HG03045 (cell line): ENCODE measurements around the gene ZSWIM8.
"Not testable (repeated sequence)": the region's sequence is repeated elsewhere in the genome, so short reads cannot be mapped to it uniquely, and the experiment has no call there.

Experiments
- ATAC-seq: cut with Tn5 transposase; IDR thresholded peaks from one replicate; pipeline ENCODE4 v1.9.1; 2021; ENCODE audit warnings: mild to moderate bottlenecking, moderate library complexity; ENCODE audit not compliant: unreplicated experiment

ZSWIM8 gene

DNA sequence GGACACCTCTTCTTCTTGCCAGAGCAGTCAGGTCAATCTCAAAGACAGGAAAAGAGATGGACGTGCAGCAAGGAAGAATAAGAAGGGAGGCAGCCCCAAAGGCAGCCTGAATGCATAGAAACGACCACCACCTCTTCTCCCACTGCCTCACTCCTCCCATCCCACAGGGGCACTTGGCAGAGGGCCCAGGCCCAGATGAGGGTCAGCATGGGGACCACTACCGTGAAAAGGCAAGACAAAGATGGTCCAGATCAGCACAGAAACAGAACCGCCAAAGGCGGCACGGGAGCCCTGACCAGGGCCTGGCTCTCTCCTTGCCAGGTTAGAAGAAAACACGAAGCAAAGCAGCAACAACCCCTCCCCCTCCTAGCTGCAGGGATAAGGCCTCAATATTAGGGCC is 27.9 kb downstream of the ZSWIM8 start:
- ATAC-seq = no peak

DNA sequence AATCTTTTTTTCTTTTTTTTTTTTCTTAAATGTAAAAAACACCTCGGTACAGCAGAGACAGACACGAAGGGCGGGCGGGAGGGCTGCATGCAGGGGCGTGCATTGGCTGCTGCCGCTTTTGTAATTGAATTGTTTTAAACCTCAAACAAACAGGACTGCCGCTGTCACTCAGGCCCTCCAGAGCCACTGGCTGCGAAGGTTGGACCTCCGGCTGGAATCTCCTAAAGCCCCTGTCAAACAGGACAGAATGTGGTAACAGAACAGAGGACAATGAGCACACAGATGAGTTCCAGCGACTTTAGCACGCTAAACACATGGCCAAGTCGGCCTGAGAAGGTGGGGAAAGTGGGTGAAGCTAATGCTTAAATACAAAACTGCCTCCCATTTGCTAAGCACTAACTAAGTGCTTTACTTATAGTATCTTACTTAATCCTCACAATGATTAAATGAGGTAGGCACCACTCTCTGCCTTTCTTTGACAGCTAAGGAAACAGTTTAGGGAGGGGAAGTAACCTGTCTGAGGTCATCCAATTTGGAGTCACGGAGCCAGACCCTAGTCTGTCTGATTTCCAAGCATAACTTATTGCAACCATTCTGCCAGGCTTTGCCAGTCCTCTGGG is 29.0 kb downstream of the ZSWIM8 start:
- no peak for ATAC-seq

DNA sequence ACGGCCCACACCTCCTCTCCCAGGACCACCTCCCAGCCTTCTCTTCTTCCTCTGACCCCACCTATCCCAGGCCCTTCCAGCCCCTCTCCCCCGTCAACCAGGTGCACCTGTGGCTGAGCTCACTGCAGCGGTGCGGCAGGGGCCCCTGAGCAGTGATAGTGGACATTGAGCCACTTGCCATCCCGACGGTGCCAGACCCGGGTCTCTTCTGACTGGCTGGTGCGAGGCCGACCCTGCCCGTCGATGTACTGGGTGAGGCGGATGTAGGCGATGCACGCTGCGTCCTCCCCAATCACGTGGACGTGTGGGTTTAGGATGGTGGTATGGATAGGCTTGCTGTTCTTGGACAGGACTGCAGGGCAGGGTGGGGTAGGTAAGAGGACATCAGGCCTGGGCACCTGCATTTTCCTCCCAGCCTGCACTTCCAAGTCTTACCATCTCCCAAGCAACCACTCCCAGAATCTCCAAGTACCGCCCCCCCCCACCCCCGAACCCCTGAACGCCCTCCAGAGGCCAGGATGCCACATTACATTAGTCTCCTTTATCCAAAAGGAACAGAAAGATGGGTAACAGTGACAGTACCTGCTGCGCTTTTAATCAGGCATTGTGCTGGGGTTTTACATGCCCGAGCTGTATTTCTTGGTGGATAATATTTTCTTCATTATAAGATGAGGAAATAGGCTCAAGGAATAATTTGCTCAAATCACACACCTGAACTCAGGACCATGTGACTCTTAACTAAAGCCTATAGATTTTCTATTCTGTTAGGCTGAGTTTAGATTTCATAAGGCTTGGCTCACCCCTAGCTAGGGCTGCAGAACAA is 29.7 kb downstream of the ZSWIM8 start:
- ATAC-seq = no peak

DNA sequence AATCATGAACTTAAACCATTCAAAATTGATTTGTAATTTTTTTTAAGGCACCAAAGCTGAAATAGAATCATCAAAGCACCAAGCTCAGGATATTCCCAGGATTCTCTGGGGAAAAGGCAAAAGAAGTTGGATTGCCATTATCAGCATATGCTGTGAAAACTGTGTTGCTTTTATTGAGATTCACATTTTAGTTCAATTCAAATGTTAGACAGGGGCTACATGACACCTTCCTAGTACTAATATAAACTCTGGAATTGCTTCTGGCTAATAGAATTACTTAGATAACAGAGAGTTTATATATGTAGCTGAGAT is 30.3 kb downstream of the ZSWIM8 start:
- no peak for ATAC-seq

DNA sequence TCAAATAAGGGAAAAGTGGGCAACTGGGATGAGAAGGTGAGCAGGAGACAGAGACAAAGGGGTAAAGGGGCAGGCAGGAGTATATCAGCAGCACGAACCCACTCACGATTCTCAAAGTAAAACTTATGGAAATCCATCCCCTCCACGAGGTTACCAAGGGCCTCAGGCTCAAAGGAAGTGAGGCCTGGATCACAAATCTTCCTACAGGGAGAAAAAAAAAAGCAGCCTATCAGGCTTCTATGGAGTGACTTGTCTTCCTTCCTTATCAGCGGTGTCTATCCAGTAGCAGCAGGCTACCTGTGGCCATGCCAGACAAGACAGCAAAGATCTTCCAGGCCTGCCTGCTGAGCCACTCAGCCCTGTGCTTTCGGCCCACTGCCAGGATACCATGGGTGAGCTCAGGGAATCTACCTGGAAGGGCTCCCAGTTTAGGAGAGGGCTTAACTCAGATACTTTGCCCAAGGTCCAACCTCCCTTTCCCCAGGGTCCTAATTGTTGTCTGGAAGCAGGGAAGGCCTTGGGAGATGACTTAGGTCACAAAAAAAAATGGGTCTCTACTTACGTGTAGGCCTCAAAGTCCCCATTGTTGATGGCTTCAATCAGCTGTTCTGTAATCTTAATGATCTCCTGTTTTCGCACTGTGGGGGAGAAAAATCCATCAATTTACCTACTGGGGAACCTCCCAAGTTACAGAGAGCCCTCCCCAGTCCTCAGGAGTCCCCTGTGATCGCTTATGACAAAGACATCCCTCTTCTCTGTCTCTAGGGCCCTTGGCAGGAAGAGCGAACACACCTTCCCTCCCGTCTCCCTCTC is 31.7 kb downstream of the ZSWIM8 start:
- no peak for ATAC-seq

DNA sequence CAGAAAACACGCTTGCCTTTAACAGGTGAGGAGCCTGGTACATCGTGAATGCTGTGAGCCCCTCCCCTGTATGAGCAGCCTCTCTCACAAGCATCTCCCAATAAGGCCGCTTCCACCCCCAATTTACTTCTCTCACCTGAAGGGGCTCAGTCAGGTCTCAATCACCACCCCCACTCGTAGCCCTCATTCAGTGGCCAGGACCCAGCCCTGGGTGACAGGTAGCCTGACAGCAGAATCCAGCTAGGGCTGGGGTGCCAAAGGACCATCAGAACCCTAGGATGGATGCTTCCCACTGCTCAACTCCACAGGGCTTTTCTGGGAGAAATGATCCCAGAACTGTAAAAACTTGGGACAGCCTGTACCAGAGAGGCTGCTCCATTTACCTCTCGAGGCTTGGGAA is 32.4 kb downstream of the ZSWIM8 start:
- ATAC-seq = no peak

DNA sequence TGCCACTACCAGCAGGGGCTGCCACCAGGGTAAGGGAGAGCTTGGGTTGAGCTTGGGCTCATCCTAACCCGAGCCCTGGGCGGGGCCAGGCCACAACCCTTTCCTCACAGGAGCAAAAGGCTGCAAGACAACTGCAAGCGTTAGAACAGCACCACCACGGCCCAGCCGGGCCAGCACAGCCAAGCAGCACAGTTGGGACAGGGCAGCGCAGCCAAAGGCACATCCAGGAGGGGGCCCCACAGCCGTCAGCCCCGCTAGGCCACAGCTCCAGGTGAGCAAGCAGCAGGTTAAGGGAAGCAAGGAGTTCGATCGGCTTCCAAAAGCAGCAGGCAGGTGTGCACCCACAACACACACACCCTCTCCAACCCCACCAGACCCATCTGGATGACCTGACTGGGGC is 33.0 kb downstream of the ZSWIM8 start:
- no peak for ATAC-seq

DNA sequence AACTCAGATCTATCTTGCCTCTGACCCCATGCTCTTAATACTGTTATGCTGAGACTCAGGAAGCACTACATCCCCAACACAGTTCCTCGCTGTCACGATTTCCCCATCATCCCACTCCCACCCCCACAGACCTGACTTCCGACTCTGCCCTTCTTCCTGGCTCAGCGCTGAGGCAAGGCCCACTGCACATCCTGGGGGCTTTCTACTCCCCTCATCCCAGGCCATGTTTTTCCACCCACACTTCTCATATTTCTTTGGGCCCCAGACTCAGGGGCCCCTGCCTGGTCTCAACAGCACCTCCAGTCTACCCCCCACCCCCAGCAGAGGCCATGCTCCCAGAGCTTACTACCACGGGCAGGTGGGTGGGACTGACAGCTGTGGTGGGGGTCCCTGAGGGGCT is 33.7 kb downstream of the ZSWIM8 start:
- ATAC-seq = no peak

DNA sequence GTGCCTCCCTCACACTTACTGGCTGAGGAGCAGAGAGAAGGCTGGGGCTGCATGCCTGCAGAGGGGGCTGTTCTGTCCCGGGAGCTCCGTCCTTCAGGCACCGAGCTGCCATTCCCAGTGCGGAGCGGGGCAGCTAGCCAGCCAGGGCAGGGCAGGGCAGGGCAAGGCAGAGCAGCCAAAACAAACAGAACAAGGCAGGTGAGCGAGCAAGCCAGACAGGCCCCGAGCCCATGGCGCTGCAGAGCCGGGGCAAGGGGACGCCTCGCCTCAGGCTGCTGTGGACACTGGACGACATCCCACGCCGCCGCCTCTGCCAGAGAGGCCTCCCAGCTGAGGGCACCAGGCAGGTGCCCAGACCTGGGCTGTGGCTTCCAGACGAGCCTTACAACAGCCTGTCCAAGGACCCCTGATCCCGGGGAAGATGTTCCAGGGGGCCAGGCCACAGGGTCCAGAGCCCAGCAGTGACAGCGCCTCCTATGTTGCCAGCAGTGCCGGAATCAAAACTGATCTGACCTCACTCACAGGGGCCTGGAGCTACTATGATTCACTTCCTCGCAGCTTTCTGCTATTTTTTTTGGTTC is 34.2 kb downstream of the ZSWIM8 start:
- ATAC-seq = no peak

DNA sequence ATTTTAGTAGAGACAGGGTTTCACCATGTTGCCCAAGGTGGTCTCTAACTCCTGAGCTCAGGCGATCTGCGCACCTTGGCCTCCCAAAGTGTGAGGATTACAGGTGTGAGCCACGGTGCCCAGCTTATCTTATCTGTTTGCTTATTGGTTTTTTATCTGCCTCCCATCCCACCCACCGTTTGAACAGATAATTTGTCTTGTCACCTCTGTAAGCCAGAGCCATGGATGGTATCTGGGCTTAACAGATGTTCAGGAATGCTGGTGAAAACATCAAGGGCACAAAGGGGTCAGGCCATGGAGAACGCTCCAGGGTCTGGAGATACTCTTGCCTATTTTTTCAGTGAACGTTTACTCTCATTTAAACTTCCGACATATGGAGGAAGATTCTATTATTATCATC is 38.0 kb downstream of the ZSWIM8 start:
- no peak for ATAC-seq

DNA sequence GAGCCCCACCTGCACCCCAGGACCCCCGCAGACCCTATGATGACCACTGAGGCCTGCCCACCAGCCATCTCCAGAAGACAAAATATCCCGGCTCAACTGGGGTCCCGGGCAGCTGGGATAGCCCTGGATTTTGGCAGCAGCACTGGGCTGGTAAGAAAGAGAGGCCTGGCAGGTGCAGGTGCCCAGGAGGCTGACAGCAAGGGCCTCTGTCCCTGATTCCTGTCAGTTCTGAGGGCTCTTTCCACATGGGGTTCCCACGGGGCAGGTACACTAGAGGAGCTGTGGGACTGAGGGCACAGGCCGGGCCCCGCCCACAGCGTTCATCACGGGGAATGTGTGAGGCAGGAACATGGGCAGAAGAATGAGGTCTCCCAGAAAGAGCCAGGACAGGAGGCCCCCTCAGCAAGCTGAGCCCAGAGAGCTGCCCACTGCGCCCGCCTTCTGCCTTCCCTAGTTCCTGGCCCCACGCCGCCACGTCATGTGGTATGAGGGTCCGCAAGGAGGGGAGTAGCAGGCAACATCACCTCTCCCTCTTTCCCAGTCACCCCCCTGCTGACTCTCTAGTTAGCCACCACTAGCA is 38.8 kb downstream of the ZSWIM8 start:
- no peak for ATAC-seq

DNA sequence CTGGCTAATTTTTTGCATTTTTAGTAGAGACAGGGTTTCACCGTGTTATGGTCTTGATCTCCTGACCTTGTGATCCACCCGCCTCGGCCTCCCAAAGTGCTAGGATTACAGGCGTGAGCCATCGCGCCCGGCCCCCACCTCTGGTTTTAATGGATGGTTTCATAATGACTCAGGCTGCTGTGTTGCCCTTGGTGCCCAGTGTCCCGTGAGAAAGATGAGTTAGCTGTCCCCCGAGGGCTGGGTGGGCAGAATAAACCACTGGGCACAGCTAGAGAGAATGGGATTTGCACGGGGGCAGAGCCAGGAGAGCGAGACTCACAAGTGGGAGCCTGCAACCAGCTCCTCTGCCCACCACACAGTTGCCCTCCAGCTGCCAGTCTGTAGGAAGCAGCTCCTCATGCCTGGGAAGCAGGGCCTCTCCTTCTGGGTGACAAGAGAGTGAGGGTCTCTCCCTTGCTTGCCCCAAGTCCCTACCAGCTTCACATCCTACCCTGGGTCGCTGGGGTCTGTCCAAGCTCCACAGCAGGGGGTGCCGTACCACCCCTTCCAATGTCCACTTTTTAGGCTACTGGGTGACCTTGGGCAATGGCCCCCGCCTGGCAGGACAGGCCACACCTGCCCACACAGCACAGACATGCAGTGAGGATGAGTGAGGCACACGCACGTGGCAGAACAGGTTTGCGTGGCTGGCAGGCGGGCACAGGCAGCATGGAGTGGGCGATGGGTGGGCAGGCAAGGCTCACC is 42.1 kb downstream of the ZSWIM8 start:
- no peak for ATAC-seq

DNA sequence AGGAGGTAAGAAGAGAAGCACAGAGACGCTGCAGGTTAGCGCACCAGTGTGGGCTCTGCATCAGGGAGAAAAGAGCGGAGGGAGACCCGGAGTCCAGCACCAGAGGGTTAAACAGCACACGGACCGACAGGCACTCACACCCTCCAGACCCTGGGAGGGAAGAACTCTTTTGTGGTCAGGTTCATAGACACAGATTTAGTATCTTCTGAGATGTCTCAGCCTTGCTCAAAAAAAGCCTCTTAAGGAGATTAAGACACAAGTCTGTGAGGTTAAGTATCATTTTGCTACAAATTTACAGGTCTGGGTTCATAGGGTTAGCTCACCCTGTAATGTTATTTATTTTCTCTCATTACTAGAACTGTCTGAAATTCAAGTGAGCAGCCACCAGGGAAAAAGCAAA is 42.8 kb downstream of the ZSWIM8 start:
- ATAC-seq = no peak

DNA sequence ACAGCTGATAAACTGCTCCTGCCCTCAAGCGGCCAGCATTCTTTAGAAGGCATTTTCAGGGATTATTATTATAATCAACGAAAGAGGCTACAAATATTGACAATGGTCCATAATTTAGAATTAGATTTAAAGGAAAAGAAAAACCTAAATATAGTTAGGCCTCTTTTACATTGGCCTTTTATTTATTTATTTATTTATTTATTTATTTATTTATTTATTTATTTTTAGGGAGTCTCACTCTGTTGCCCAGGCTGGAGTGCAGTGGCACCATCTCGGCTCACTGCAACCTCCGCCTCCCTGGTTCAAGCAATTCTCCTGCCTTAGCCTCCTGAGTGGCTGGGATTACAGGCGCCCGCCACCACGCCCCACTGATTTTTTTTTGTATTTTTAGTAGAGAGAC is 43.7 kb downstream of the ZSWIM8 start:
- not testable (repeated sequence) for ATAC-seq

DNA sequence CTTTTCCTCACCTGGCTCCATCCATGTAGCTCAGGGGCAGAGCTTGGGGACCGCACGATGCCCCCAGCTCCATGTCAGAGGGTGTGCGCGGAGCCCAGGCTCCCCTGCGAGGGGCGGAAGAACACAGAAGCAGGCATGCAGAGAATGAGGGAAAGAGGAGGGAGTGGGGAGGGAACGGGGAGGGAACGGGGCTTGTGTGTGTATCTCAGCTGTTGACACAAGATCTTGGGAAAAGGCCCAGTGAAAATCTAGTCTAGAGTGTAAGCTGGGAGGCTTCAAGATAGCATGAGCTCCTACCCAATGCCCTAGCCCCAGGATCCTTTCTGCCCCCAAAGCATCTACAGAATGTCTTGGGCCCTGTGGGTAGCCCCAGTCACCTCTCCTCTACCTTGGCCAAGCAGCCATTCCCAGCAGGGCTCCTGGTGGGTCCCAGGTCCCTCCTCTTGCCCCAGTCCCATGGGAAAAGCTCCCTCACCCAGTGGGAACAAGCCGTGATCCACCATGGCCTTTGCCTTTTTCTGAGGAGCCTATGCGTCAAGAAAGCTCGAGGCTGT is 51.1 kb downstream of the ZSWIM8 start:
- no peak for ATAC-seq

DNA sequence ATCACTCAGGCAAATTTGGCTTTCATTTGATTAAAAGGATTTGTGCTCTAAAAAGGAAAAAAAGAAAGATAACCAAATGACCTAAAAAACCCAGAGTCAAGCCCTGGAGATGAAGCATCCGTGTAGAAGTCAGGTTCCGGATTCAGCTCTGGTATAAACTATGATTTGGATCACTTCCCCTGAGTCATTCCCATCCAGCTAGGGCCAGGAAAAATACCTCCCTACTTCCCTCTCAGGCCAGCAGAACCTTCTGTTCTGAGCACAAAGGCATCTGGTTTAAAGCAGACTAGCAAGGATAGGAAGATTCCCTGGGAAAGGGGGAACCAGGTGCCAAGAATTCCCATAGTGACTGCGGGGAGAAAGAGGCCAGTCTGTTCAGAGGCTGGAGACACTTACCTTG is 51.7 kb downstream of the ZSWIM8 start:
- no peak for ATAC-seq

DNA sequence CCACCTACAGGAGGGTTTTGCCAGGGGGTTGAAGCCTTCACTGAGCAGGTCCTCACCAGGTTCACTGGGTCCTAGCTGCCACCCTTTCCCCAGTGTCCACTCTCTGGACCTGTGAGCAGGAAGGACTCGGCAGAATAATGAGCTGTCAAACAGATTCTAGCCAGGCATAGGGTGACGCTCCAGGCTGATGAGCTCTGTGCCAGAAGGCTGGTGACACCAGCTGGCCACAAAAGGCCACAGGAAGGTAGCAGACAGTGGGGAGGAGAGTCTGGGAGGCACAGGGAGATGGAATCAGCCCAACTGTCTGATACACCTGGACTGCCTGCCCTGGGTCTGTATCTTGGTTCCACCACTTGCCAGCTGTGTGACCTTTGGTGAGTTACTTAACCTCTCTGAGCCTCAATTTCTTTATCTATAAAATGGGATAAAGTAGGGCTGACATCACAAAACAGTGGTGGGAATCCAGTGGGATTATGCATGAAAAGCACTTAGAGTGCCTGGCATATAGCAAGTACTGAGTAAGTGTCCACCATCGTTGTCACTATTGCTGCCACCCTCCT is 52.7 kb downstream of the ZSWIM8 start:
- no peak for ATAC-seq

DNA sequence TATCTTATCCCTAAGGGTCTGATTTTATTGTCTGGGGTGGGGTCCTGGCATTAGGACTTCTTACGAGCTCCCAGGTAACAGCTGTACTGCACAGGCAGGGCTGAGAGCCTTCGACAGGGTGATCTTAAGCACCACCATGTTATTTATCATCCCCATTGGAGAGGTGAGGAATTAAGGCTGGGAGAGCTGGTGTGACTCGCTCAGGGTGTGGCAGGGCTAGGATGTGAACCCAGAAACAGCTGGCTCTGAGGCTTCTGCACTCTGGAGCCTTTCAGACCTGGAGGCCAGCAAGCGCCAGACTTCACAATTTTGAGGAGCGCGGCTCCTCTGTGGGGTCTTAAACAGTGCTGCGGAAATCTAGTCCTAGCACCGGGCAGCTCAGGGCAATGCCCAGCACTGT is 53.4 kb downstream of the ZSWIM8 start:
- no peak for ATAC-seq

DNA sequence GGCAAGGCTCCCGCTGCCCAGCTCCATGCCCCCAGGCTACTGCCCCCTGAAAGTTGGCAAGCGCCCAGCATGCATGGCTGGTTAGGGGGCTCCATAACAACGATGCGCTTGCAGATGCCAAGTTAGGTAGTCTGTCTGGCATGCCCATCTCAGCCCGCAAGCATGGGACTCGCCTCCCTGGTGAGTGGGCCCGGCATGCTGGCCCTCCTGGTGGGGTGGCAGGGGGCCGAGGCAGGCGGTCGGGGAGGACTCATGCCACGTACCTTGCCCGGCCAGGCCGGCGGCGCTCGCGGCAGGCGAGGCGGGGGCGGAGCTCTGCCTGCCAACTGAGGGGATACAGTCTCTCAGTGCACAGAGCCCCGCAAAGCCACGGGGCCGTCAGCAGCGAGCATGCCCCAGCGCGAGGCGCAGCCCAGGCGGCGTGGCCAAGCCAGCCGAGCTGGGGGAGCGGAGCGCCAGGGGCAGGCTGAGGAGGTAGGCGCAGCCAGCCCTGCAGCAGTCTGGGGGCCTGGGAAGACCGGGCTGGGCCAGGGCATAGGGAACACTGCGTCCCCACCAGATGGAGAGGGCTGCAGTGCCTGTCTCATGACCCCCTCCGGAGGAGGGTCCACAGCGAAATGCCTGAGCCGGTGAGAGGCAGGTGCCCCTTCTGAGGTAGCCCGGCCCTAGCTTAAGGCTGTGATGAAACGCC is 54.0 kb downstream of the ZSWIM8 start:
- no peak for ATAC-seq

DNA sequence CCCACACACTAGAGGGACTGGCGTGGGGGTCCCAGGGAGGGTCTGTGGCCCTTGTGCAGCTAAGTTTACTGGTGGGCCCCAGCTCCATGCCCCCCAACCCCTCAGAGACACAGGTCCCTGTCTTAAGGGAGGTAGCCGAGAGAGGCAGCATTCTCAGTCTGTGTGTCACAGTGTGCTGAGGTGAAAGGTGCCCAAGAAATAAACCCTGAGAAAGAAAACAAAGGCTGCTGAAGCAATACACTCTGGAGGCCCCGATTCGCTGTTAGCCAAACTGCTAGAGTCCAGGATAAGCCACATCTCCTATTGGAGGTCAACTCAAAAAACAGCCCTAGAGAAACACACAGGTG is 54.6 kb downstream of the ZSWIM8 start:
- ATAC-seq = no peak
